NCI-H526 treated with DMSO at 0.1 percent for 48 hours (cell line): Measurements from ENCODE around the gene SHROOM2.

Experiments
- DNase-seq: peaks from one replicate; lab custom pipeline; 2025; lab: John Stamatoyannopoulos, UW

Gene SHROOM2

DNA sequence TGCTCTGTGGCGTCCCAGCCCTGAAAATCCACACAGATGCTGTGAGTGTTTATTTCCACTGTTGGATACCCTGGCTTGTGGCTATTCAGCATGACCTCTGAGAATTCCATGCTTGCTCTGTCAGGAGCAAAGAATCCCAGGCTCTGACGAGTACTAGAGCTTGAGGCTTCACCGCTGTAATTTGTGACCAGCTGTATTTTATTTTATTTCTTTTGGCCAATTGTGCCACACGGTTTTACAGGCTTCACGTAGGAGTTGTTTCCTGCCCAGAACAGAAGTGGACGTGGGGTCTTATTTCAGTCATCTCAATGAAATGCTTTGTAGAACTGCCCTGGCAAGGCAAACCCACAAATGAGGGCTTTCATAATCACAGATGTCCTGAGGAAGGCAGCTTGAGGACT, 111.5 kb downstream of the SHROOM2 start:
- DNase-seq: no peak

- DNase-seq: peak; percentile 72
These were observed 113.4 kb downstream of the SHROOM2 start for GRCh38 chrX:9899640-9900111.

DNA sequence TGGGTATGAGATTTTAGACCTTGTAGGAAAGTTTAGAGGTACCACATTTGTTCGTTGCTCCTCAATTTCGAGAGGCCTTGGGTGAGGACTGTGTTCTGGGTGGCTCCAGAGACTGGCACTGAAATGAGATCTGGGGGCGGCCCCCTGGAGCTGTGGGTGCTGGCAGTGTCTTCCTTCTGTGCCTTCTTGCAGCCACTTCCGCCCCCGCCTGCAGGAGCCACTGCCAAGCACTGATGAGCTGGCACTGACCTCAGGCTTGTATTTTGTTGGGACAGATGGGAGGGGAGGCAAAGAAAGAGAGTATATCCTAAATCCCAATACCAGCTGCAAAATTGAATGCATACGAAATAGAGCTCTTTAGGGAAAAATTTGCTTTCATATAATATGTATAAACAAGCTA, 116.4 kb downstream of the SHROOM2 start:
- no peak for DNase-seq

- DNase-seq: no peak
These were observed 116.9 kb downstream of the SHROOM2 start for GRCh38 chrX:9903146-9903545.

DNA sequence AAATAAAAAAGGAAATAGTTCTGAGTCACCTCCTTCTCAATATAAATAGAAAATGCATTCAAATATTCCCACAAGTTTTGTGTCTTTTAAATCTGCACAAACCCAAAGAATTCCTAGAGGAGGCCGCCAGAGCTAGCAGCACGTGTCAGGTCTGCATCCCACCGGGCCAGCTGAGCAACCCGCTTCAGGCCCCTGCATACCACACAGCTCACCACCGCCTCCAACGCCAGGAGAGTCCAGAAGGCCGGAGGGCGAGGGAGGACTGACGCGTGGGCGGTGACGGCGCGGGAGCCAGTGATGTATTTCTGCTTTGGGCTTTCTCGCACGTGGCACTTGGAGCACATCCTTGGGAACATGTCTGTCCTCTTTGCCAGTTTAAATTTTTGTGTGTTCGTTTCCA, 119.1 kb downstream of the SHROOM2 start:
- no peak for DNase-seq

DNA sequence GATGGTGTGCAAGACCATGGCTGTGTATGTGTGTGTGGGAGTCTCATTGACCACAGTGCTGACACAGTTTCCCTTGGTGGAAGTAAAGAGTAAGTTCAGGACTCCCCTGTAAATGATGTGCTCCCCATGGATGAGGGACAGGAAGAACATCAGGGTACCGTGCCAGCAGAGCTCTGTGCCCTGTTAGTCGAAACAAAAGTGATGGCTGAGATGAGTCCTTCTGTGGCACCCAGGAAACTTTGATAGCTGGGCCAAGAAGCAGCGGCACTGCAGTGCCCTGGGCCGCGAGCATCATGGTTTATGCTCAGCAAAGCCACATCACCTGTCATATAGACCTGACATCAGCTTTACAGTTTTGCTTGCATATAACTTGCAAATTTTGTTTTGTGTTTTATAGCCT, 119.5 kb downstream of the SHROOM2 start:
- DNase-seq: no peak

- no peak for DNase-seq
These were observed 120.7 kb downstream of the SHROOM2 start for GRCh38 chrX:9906919-9907318.

DNA sequence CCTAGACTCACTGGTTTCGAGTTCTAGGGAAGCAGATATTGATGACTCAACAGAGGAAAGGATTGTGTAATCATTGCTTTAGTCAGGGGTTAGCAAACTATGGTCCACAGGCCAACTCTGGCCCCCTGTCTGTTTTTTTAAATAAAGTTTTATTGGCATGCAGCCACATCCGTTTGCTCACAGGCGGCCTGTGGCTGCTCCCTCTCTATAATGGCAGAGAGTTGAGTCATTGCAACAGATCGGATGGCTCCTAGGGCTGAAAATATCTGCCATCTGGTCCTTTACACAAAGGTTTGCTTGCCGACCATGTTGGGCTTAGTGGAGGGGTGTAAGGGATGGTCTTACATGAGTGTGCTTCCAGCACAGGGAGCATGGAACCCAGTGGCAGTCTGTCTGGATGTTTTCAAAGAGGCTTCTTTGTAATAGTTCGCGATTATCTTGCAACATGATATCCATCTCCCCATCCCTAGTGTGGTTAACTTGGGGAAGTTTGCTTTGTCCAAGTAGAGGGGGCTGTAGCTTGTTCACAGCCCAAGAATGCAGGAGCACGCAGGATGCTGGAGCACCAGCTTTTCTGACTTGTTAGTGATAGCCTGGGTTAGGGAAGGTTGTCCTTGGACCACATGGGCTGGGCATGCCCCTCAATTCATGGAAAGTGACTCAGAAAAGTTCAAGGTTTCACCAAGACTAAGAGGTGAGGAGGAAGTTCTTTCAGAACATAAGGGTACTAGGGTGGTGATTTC, 121.6 kb downstream of the SHROOM2 start:
- no peak for DNase-seq

- DNase-seq: no peak
These were observed 123.0 kb downstream of the SHROOM2 start for GRCh38 chrX:9909254-9909653.

DNA sequence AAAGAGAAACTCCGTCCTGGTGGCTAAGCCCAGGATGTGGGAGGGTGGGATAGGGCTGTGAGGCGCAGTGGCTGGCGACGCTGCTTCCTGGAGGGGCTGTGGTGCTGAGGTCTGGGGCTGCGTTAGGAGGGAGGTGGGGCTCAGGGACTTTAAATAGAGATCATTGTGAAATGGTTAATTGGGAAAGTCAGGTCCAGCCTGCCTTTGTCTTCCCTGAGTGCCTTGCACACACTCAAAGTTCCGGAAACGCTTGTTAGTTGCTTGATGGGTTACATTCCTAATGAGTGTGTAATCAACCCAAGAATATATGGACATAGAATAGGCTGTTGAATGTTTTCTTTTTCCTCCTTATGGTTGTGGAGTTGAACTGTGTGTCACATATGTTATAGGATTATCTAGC, 125.3 kb downstream of the SHROOM2 start:
- no peak for DNase-seq

- DNase-seq: peak; percentile 94
These were observed 126.3 kb downstream of the SHROOM2 start for GRCh38 chrX:9912351-9913145.

- peak; percentile 80 for DNase-seq
These were observed 126.9 kb downstream of the SHROOM2 start for GRCh38 chrX:9913146-9913433.

DNA sequence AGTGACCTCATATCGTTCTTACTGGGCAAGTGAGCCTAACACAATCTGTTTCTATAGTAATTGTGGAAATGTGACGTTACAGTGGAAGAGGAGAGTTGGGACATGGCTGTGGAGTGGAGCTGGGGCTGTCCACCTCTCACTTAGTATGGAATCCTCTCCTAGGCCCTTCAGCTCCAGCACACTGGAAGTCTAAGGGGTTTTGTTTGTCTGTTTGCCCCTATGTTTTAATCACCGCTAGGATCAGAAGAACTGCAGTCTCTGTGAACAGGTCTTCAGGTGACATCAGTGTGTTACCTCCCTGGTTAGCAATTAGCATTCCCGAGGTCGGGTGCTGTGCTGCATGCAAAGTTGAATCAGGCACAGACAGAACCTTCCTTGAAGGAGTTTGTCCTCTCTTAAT, 131.6 kb downstream of the SHROOM2 start:
- no peak for DNase-seq

DNA sequence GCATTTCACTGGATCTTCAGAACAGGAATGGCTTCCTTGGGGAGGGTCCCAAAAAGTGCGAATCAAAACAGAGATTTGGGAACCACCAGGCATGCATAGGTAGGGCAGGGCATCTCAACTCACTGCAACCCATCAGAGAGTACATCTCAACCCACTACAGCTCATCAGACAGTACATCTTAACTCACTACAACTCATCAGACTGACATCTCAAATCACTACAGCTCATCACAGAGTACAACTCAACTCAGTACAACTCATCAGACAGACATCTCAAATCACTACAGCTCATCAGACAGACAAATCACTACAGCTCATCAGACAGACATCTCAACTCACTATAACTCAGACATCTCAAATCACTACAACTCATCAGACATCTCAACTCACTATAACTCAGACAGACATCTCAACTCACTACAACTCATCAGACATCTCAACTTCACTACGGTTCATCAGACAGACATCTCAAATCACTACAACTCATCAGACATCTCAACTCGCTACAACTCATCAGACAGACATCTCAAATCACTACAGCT, 133.5 kb downstream of the SHROOM2 start:
- DNase-seq: no peak

DNA sequence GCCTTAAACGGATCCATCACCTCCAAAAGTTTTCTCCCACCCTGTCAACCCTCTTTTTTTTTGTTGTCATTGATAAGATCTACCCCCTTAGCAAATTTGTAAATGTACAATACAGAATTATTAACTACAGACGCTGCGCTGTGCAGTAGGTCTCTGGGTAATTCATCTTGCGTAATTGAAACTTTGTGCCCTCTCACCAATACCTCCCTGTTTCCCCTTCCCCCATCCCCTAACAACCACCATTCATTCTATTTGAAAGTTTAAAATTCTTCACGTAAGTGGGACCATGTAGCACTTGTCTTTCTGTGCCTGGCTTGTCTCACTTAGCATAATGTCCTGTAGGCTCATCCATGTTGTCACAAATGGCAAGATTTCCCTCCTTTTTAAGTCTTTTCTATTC, 135.2 kb downstream of the SHROOM2 start:
- no peak for DNase-seq

DNA sequence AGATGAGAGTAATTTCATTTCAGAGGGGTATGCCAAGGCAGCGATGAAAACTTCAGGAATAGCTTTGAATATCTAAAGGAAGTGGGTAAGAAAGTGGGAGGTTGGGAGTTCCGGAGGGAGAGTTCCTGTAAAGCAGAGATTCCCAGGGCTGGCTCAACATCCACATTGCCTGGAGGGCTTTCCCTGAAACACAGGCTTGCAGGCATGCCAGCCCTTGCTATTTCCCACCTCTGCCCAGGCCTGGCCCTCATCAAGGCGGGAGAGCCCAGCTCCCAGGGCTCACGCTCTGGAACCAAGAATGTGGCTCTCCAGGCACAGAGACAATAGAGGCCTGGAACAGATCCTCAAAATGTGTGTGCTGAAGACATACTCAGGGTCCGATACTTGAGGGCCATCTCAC, 137.1 kb downstream of the SHROOM2 start:
- DNase-seq: no peak

GRCh38 chrX:9926002-9926401, 139.8 kb downstream of the SHROOM2 start:
- DNase-seq: no peak

DNA sequence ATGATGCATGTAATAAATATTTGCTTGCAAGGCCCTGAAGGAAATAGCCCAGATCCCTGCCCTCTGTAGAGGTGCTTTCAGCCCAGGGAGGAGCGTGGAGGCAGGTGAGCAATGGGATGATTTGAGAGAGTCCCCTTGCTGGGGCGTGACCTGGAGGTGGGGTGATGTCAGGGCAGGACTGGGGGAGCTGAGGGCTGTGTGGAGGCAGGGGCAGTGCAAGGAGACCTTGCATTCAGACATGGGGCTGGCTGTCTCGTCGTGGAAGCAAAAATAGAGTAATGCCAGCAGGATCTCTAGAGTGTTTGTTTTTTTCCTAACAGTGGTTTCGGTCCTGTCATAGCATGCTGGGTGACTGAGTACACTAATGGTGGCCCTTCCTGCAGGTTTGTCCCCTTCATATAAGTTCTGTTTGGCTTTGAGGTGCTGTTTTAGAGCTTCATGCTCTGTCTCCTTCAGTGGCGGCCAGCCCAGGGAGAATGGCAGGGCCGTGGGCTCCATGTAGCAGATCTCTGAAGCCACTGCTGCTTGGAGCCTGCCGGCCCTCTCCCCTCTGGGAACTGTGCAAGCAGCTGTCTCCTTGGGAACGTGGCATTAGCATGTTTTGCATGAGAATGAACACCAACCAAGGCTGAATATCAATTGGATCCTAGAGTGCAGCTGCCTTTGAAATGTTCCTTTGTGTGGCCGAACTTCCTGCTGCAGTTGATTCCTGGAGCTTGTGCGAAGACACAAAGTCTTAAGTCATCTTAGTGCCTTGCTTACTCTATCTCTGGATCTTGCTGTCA, 141.7 kb downstream of the SHROOM2 start:
- DNase-seq: peak; percentile 96

DNA sequence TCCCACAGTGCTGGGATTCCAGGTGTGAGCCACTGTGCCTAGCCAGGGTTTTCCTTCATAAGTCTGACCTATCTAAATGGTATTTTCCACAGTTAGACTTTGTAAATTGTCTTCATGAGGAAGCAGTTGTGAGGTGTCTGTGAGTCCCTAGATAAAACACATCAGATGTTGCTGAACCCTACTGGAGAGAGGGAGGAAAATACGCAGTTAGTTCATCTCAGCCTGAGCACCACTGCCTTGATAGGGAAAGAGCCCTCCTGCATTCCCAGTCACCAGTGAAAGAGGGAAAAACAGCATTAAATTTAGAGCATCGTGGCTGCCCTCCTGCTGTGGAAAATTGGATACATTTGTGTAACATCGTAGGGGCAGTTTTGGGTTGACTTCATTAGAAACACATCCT, 149.2 kb downstream of the SHROOM2 start:
- no peak for DNase-seq

DNA sequence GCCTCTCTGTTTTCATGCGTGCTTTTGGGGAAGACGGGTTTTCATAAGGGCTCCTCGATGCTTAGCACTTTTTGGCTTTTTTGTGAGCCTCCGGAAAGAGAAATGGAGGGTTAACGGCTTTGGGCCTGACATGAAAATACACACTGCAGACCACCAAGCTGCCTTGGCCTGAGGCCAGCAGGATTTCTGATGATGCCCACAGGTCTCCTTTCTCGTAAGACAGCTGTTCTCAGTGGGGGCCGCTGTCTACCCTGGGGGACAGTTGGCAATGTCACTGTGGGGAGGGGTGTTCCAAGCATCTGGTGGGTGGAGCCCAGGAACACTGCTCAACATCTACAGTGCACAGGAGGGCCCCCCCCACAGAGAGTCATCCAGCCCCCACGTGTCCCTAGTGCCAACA, 151.5 kb downstream of the SHROOM2 start:
- no peak for DNase-seq

DNA sequence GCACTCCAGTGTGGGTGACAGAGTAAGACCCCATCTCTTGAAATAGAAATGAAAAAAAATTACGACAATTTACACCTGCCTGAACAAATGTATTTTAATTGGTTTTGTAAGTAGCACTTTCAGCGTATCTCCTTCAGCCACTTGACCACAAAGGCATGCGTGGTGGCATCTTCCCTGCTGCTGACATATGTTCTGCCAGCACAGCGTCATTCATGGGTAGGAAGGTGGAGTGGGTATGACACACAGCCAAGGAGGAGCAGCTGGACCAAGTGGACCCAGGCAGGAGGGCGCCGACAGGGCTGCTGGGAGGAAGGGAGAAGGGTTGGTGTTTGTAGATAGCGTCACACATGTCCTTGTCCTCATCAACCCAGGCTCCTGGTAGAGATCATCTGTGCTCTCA, 152.3 kb downstream of the SHROOM2 start:
- DNase-seq: no peak

GRCh38 chrX:9940421-9940820, 154.2 kb downstream of the SHROOM2 start:
- no peak for DNase-seq

- no peak for DNase-seq
These were observed 155.9 kb downstream of the SHROOM2 start for GRCh38 chrX:9942086-9942485.
